Neuronal stem cell (in vitro differentiated cells): ENCODE data around the gene CDPF1.

Experiments
- DNase-seq: peaks from one replicate; pipeline ENCODE4 v3.0.0-alpha.2; 2013; ENCODE audit warnings: low spot score
- H2AFZ ChIP-seq: one replicate; pipeline ENCODE4 v1.6.1; 2013; ENCODE audit warnings: mild to moderate bottlenecking, low read length, inconsistent platforms
- H2AK5ac ChIP-seq: 2 replicates; pipeline ENCODE4 v1.6.1; 2013; ENCODE audit warnings: low read depth, mild to moderate bottlenecking, inconsistent platforms, low read length, moderate library complexity, mixed read lengths
- H2BK120ac ChIP-seq: 2 replicates; pipeline ENCODE4 v1.6.1; 2013; ENCODE audit warnings: low read depth, mild to moderate bottlenecking, inconsistent platforms, low read length, moderate library complexity, mixed read lengths
- H2BK12ac ChIP-seq: one replicate; pipeline ENCODE4 v1.6.1; 2013; ENCODE audit warnings: low read length, inconsistent platforms
- H2BK15ac ChIP-seq: 2 replicates; pipeline ENCODE4 v1.6.1; 2013; ENCODE audit warnings: mild to moderate bottlenecking, low read length, inconsistent platforms, mixed read lengths
- H2BK5ac ChIP-seq: one replicate; pipeline ENCODE4 v1.6.1; 2013; ENCODE audit warnings: inconsistent platforms, mild to moderate bottlenecking, low read length, moderate library complexity
- H3K14ac ChIP-seq: one replicate; pipeline ENCODE4 v1.6.1; 2013; ENCODE audit warnings: low read length, inconsistent platforms
- H3K18ac ChIP-seq: 2 replicates; pipeline ENCODE4 v1.6.1; 2013; ENCODE audit warnings: low read length, inconsistent platforms
- H3K23ac ChIP-seq: 2 replicates; pipeline ENCODE4 v1.6.1; 2013; ENCODE audit warnings: low read depth, mild to moderate bottlenecking, mixed read lengths, low read length, inconsistent platforms; ENCODE audit not compliant: poor library complexity
- H3K27ac ChIP-seq: replicated peaks from 3 replicates; pipeline ENCODE4 v1.5.1; 2013; ENCODE audit warnings: low read length, inconsistent platforms
- H3K27me3 ChIP-seq, 3 experiments: 2 replicates each; pipeline ENCODE4 v1.6.1; 2013; ENCODE audit warnings: low read length in 3 of 3, mild to moderate bottlenecking in 2 of 3, inconsistent platforms in 1 of 3, low read depth in 1 of 3, mixed read lengths in 1 of 3, moderate library complexity in 1 of 3; ENCODE audit not compliant: control insufficient read depth in 3 of 3, insufficient read depth in 3 of 3
- H3K36me3 ChIP-seq, 2 donors: replicated peaks in 1 of 2; 2 replicates each; pipeline ENCODE4 v1.6.1; 2013; ENCODE audit warnings: low read length in 2 of 2; ENCODE audit not compliant: control insufficient read depth in 2 of 2, insufficient read depth in 2 of 2
- H3K4ac ChIP-seq: 2 replicates; pipeline ENCODE4 v1.6.1; 2013; ENCODE audit warnings: inconsistent platforms, mild to moderate bottlenecking, low read length, moderate library complexity
- H3K4me1 ChIP-seq, 2 donors: 1 replicate in 1 of 2; 2 replicates in 1 of 2; pipeline ENCODE4 v1.6.1; 2013; ENCODE audit warnings: low read length in 2 of 2, low read depth in 1 of 2; ENCODE audit not compliant: control insufficient read depth in 2 of 2, insufficient read depth in 1 of 2
- H3K4me2 ChIP-seq: one replicate; pipeline ENCODE4 v1.6.1; 2013; ENCODE audit warnings: mild to moderate bottlenecking, low read length, inconsistent platforms; ENCODE audit not compliant: insufficient read depth, poor library complexity, severe bottlenecking
- H3K4me3 ChIP-seq, 2 donors: 2 replicates each; pipeline ENCODE4 v1.5.1; 2013; ENCODE audit warnings: low read length in 2 of 2, mild to moderate bottlenecking in 2 of 2, inconsistent platforms in 1 of 2, moderate library complexity in 1 of 2
- H3K79me1 ChIP-seq: one replicate; pipeline ENCODE4 v1.6.1; 2013; ENCODE audit warnings: low read depth, mild to moderate bottlenecking, inconsistent platforms, low read length, moderate library complexity
- H3K9ac ChIP-seq: one replicate; pipeline ENCODE4 v1.6.1; 2013; ENCODE audit warnings: mild to moderate bottlenecking, low read depth, low read length, inconsistent platforms; ENCODE audit not compliant: poor library complexity
- H3K9me3 ChIP-seq, 2 donors: replicated peaks in 1 of 2; 2 replicates each; pipeline versions ENCODE3 to v1.6.1; 2013; ENCODE audit warnings: low read length in 2 of 2, mild to moderate bottlenecking in 2 of 2, inconsistent platforms in 1 of 2, low read depth in 1 of 2, mixed read lengths in 1 of 2, moderate library complexity in 1 of 2; ENCODE audit not compliant: control insufficient read depth in 2 of 2, insufficient read depth in 1 of 2
- H4K8ac ChIP-seq: one replicate; pipeline ENCODE4 v1.6.1; 2013; ENCODE audit warnings: low read depth, mild to moderate bottlenecking, inconsistent platforms, low read length, moderate library complexity
- H4K91ac ChIP-seq: one replicate; pipeline ENCODE4 v1.6.1; 2013; ENCODE audit warnings: low read length, low read depth, mild to moderate bottlenecking, inconsistent platforms; ENCODE audit not compliant: poor library complexity
- WGBS, 2 donors: extraction: QIAGEN DNeasy Blood & Tissue Kit; methylation state at CpG; one replicate each; pipeline ENCODE4 v1.1.7; 2013; ENCODE audit warnings: missing lambda C conversion rate in 2 of 2, mixed read lengths in 1 of 2; ENCODE audit not compliant: insufficient read length in 2 of 2, insufficient replicate concordance in 1 of 2; ENCODE audit errors: extremely low coverage in 2 of 2; 5-methylcytosine and 5-hydroxymethylcytosine counted together

The CDPF1 gene

GRCh38 chr22:46262449-46263215, 12.5 kb upstream of the CDPF1 start:
- H2BK15ac ChIP-seq: no peak overlapping the region
- H3K9me3 ChIP-seq: peaks cover 33 to 80% of the 10 kb centered on the region in 2 donors
- WGBS, 2 donors: no CpG with 5 or more reads among the region's 109 CpGs
- H2BK120ac ChIP-seq: no peak overlapping the region
- H3K4me3 ChIP-seq: peak overlapping the region in 1 of 2 donors; percentile 64
- peak overlapping the region; percentile 64 for H3K4me2 ChIP-seq
- H3K27me3 ChIP-seq: peaks cover 18 to 52% (median 42%) of the 10 kb centered on the region in 3 experiments
- H2AFZ ChIP-seq: no peak overlapping the region
- no peak overlapping the region for H3K4ac ChIP-seq
- no peak overlapping the region for H3K27ac ChIP-seq
- peak overlapping the region; percentile 69 for H3K23ac ChIP-seq
- no peak overlapping the region for H2AK5ac ChIP-seq
- H4K91ac ChIP-seq: no peak overlapping the region
- H2BK12ac ChIP-seq: no peak overlapping the region
- H3K36me3 ChIP-seq: no peaks in the 10 kb centered on the region
- peak overlapping the region; percentile 51 for H3K9ac ChIP-seq
- H3K14ac ChIP-seq: no peak overlapping the region
- peak overlapping the region; percentile 77 for H3K18ac ChIP-seq
- H4K8ac ChIP-seq: no peak overlapping the region
- DNase-seq: no peak
- H3K79me1 ChIP-seq: no peaks in the 10 kb centered on the region
- no peak overlapping the region for H2BK5ac ChIP-seq
- peaks cover 0 to 2% of the 10 kb centered on the region in 2 donors for H3K4me1 ChIP-seq

- Histone ChIP-seq H3K18ac (no peak overlapping the region), H3K4me3 (no peak overlapping the region), H2AFZ (no peak overlapping the region), H3K4me1 (no peaks in the 10 kb centered on the region), H3K27me3 (peaks cover 18 to 47% (median 32%) of the 10 kb centered on the region in 3 experiments), H3K36me3 (no peaks in the 10 kb centered on the region), H3K79me1 (no peaks in the 10 kb centered on the region), H3K9me3 (peaks cover 41 to 72% of the 10 kb centered on the region in 2 donors), H3K4ac (no peak overlapping the region), H2BK12ac (no peak overlapping the region), H3K14ac (no peak overlapping the region), H2BK120ac (no peak overlapping the region), H2BK15ac (no peak overlapping the region), H3K9ac (no peak overlapping the region), H4K8ac (no peak overlapping the region), H2BK5ac (no peak overlapping the region), H3K4me2 (no peak overlapping the region), H2AK5ac (no peak overlapping the region), H4K91ac (no peak overlapping the region), H3K27ac (no peak overlapping the region), H3K23ac (no peak overlapping the region)
- WGBS, 2 donors: no CpG with 5 or more reads among the region's 6 CpGs
- DNase-seq: no peak
Observed at GRCh38 chr22:46260038-46260437, 9.9 kb upstream of the CDPF1 start.

GRCh38 chr22:46259374-46259773, 9.3 kb upstream of the CDPF1 start:
- no peak for DNase-seq
- Histone ChIP-seq H3K4ac (no peak overlapping the region), H3K79me1 (no peaks in the 10 kb centered on the region), H3K18ac (no peak overlapping the region), H2BK120ac (no peak overlapping the region), H3K9me3 (peaks cover 41 to 71% of the 10 kb centered on the region in 2 donors), H2BK12ac (no peak overlapping the region), H3K23ac (no peak overlapping the region), H2BK5ac (no peak overlapping the region), H3K14ac (no peak overlapping the region), H2BK15ac (no peak overlapping the region), H3K4me1 (no peaks in the 10 kb centered on the region), H3K36me3 (no peaks in the 10 kb centered on the region), H3K27me3 (peaks cover 18 to 47% (median 32%) of the 10 kb centered on the region in 3 experiments), H2AFZ (no peak overlapping the region), H4K91ac (no peak overlapping the region), H3K4me2 (no peak overlapping the region), H3K27ac (no peak overlapping the region), H4K8ac (no peak overlapping the region), H3K9ac (no peak overlapping the region), H3K4me3 (no peak overlapping the region), H2AK5ac (no peak overlapping the region)
- no CpG with 5 or more reads among the region's 12 CpGs for WGBS, 2 donors

GRCh38 chr22:46256358-46256958, 6.4 kb upstream of the CDPF1 start:
- no peak overlapping the region for H3K27ac ChIP-seq
- H3K4me3 ChIP-seq: no peak overlapping the region
- no peaks in the 10 kb centered on the region for H3K36me3 ChIP-seq
- no CpG with 5 or more reads among the region's 8 CpGs for WGBS, 2 donors
- no peak overlapping the region for H3K9ac ChIP-seq
- H3K27me3 ChIP-seq: peaks cover 0 to 24% (median 6%) of the 10 kb centered on the region in 3 experiments
- H2BK15ac ChIP-seq: no peak overlapping the region
- H4K91ac ChIP-seq: no peak overlapping the region
- H3K4me1 ChIP-seq: no peaks in the 10 kb centered on the region
- no peak overlapping the region for H3K18ac ChIP-seq
- no peak overlapping the region for H3K23ac ChIP-seq
- H3K79me1 ChIP-seq: no peaks in the 10 kb centered on the region
- no peak overlapping the region for H3K14ac ChIP-seq
- H2AK5ac ChIP-seq: no peak overlapping the region
- DNase-seq: no peak
- H3K4ac ChIP-seq: no peak overlapping the region
- no peak overlapping the region for H2BK120ac ChIP-seq
- no peak overlapping the region for H2BK12ac ChIP-seq
- no peak overlapping the region for H3K4me2 ChIP-seq
- H4K8ac ChIP-seq: no peak overlapping the region
- peaks cover 23 to 48% of the 10 kb centered on the region in 2 donors for H3K9me3 ChIP-seq
- H2BK5ac ChIP-seq: no peak overlapping the region
- H2AFZ ChIP-seq: no peak overlapping the region
